Thyroid gland (tissue), 4 donors: ENCODE measurements around the gene SLC24A3.

Source experiments
- POLR2A ChIP-seq, 2 donors: fragments of 450-650 bp; IDR thresholded peaks; one replicate each; pipeline ENCODE4 v1.6.1; 2017; ENCODE audit warnings: antibody characterized with exemption in 2 of 2, mild to moderate bottlenecking in 2 of 2, moderate library complexity in 1 of 2
- TF ChIP-seq, protein P1 (sequence below), 6 experiments: fragments of 200-600 bp in 3 of 6; fragments of 450-650 bp in 3 of 6; sonication (generic) in 3 of 6; IDR thresholded peaks; one replicate each; pipeline ENCODE4 v1.5.1; 2016 to 2019; ENCODE audit warnings: antibody characterized with exemption in 6 of 6, mild to moderate bottlenecking in 2 of 6, inconsistent platforms in 1 of 6, moderate library complexity in 1 of 6

DNA sequence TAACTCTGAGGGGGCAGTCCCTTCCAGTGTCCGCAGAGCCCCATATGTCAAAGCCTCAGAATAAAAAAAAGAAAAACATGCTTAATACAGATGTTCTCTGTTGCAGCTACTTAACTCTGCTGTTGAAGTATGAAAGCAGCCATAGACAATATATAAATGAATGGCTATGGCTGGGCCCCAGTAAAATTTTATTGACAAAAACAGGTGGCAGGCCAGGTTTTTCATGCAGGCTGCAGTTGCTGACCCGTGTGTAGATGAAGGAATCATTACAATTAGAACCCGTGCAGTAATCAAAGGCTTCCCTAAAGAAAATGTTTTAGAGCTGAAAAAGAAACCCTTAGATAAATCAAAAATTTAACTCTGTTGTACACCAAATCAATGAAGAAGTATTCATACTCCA, 532.7 kb downstream of the SLC24A3 start:
- TF ChIP-seq POLR2A (IDR thresholded peaks at IDR 0.05) = no peak
- TF ChIP-seq, protein P1, sequence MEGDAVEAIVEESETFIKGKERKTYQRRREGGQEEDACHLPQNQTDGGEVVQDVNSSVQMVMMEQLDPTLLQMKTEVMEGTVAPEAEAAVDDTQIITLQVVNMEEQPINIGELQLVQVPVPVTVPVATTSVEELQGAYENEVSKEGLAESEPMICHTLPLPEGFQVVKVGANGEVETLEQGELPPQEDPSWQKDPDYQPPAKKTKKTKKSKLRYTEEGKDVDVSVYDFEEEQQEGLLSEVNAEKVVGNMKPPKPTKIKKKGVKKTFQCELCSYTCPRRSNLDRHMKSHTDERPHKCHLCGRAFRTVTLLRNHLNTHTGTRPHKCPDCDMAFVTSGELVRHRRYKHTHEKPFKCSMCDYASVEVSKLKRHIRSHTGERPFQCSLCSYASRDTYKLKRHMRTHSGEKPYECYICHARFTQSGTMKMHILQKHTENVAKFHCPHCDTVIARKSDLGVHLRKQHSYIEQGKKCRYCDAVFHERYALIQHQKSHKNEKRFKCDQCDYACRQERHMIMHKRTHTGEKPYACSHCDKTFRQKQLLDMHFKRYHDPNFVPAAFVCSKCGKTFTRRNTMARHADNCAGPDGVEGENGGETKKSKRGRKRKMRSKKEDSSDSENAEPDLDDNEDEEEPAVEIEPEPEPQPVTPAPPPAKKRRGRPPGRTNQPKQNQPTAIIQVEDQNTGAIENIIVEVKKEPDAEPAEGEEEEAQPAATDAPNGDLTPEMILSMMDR (IDR thresholded peaks at IDR 0.05) = no peak
